GM21447 (cell line): Measurements from ENCODE around the gene GIPC3.

Experiments
- ATAC-seq: cut with Tn5 transposase; IDR thresholded peaks from one replicate; pipeline ENCODE4 v1.9.1; 2021; ENCODE audit not compliant: unreplicated experiment

GIPC3 gene

GRCh38 chr19:3634496-3635045 is 49.3 kb downstream of the GIPC3 start:
- no peak for ATAC-seq

GRCh38 chr19:3636506-3636905 is 51.2 kb downstream of the GIPC3 start:
- ATAC-seq: no peak

GRCh38 chr19:3636962-3637361 is 51.7 kb downstream of the GIPC3 start:
- no peak for ATAC-seq

- no peak for ATAC-seq
Observed at GRCh38 chr19:3637621-3638020, 52.3 kb downstream of the GIPC3 start.

GRCh38 chr19:3638208-3639193 is 53.2 kb downstream of the GIPC3 start:
- ATAC-seq: no peak

- no peak for ATAC-seq
Observed at GRCh38 chr19:3639479-3639878, 54.2 kb downstream of the GIPC3 start.

GRCh38 chr19:3641515-3642269 is 56.4 kb downstream of the GIPC3 start:
- ATAC-seq: no peak

GRCh38 chr19:3642296-3642695 is 57.0 kb downstream of the GIPC3 start:
- no peak for ATAC-seq
